Caco-2 (cell line): ENCODE results near the gene CACNA2D4. TPM values are rescaled to one million over a fixed set of nuclear protein-coding genes. Genes with fewer than 3 reads are reported as not detected.

Source experiments
- BruUV-seq: library from RNA; stranded (reverse); fragments of 400-500 nt; replicated peaks from 2 replicates; lab custom pipeline; 2021; lab: Mats Ljungman, UMichigan
- CTCF ChIA-PET: fragments of 300-600 bp; sonication (Branson Sonifier 250); formaldehyde crosslinking; loops from one replicate; lab custom pipeline; 2022; ENCODE audit warnings: antibody characterized with exemption; lab: Charles Lee
- POLR2A ChIA-PET: fragments of 300-600 bp; sonication (Branson Sonifier 250); formaldehyde crosslinking; loops from one replicate; lab custom pipeline; 2022; ENCODE audit warnings: antibody characterized with exemption; lab: Charles Lee
- DNase-seq, 2 experiments: peaks; one replicate each; pipeline versions ENCODE4 v3.0.0 to v3.0.0-alpha.2; 2020 to 2022
- H3K27me3 ChIP-seq: replicated peaks from 2 replicates; pipeline ENCODE4 v1.6.0; 2011; ENCODE audit warnings: low read length; ENCODE audit not compliant: control insufficient read depth, insufficient read depth
- H3K36me3 ChIP-seq: 2 replicates; pipeline ENCODE4 v1.5.1; 2011; ENCODE audit warnings: low read length; ENCODE audit not compliant: control insufficient read depth, insufficient read depth
- H3K4me1 ChIP-seq: fragments of 250-450 bp; sonication (Bioruptor Pico); 2 replicates; pipeline ENCODE4 v1.5.1; 2020; ENCODE audit warnings: mild to moderate bottlenecking
- H3K4me3 ChIP-seq: 2 replicates; pipeline ENCODE4 v1.5.1; 2011; ENCODE audit warnings: low read depth, mild to moderate bottlenecking, control low read depth, low read length
- H3K9me3 ChIP-seq: fragments of 250-450 bp; sonication (Bioruptor Pico); 2 replicates; pipeline ENCODE4 v1.5.1; 2020; ENCODE audit warnings: mild to moderate bottlenecking, moderate library complexity
- H3K27ac Mint-ChIP-seq: one replicate; pipeline ENCODE4 v1.8.0; 2022; ENCODE audit warnings: mixed read lengths; ENCODE audit not compliant: unreplicated experiment
- H3K27me3 Mint-ChIP-seq: one replicate; pipeline ENCODE4 v1.8.0; 2022; ENCODE audit warnings: mixed read lengths; ENCODE audit not compliant: insufficient read depth, unreplicated experiment
- H3K36me3 Mint-ChIP-seq: one replicate; pipeline ENCODE4 v1.8.0; 2022; ENCODE audit warnings: mild to moderate bottlenecking, mixed read lengths; ENCODE audit not compliant: insufficient read depth, unreplicated experiment
- H3K4me1 Mint-ChIP-seq: one replicate; pipeline ENCODE4 v1.8.0; 2022; ENCODE audit warnings: low read depth, mixed read lengths; ENCODE audit not compliant: unreplicated experiment
- H3K4me3 Mint-ChIP-seq: one replicate; pipeline ENCODE4 v1.8.0; 2022; ENCODE audit warnings: mild to moderate bottlenecking, moderate library complexity, mixed read lengths; ENCODE audit not compliant: unreplicated experiment
- H3K9me3 Mint-ChIP-seq: one replicate; pipeline ENCODE4 v1.8.0; 2022; ENCODE audit warnings: mixed read lengths; ENCODE audit not compliant: unreplicated experiment
- CTCF ChIP-seq, 2 experiments: fragments of 200-600 bp in 1 of 2; IDR thresholded peaks; 1 replicate in 1 of 2; 2 replicates in 1 of 2; pipeline versions ENCODE4 v1.5.1 to v1.8.0; 2011 to 2022; ENCODE audit warnings: antibody characterized with exemption in 1 of 2, control low read depth in 1 of 2, inconsistent platforms in 1 of 2, low read depth in 1 of 2, low read length in 1 of 2, mild to moderate bottlenecking in 1 of 2, moderate library complexity in 1 of 2; ENCODE audit not compliant: insufficient read depth in 1 of 2, severe bottlenecking in 1 of 2, unreplicated experiment in 1 of 2
- intact Hi-C: fragments of 100-400 bp; cut with micrococcal nuclease; formaldehyde crosslinking; loops from one replicate; pipeline ENCODE4 v1.10.0; 2022; ENCODE audit not compliant: unreplicated experiment
- total RNA-seq: library from RNA; stranded (reverse); gene quantifications from 2 replicates; pipeline ENCODE4 v1.2.3, GENCODE V29; 2022

The CACNA2D4 gene
- total RNA-seq, 1 experiment from 2014 or later = 2.2 TPM

GRCh38 chr12:1880153-1880845 is 38.2 kb downstream of the CACNA2D4 start:
- peak in 1 of 2 experiments; percentile 19 for DNase-seq
- H3K4me1 Mint-ChIP-seq = no peaks in the 10 kb centered on the region
- H3K9me3 Mint-ChIP-seq = no peaks in the 10 kb centered on the region
- intact Hi-C loops = no loop called here
- ChIA-PET POLR2A (no interaction called here), CTCF (no interaction called here)
- TF ChIP-seq CTCF (IDR thresholded peaks at IDR 0.05; ENCODE audit: insufficient read depth in 1 of 2, low read depth in 1 of 2, low read length in 1 of 2, severe bottlenecking in 1 of 2, unreplicated experiment in 1 of 2) = no peak
- Histone ChIP-seq H3K27me3 (no peaks in the 10 kb centered on the region), H3K36me3 (no peaks in the 10 kb centered on the region), H3K4me1 (no peaks in the 10 kb centered on the region; the same call in 1 of the 2 replicates), H3K4me3 (no peak overlapping the region), H3K9me3 (no peaks in the 10 kb centered on the region)
- H3K27me3 Mint-ChIP-seq = peaks cover 8% of the 10 kb centered on the region
- no peak overlapping the region for H3K4me3 Mint-ChIP-seq
- H3K36me3 Mint-ChIP-seq = no peaks in the 10 kb centered on the region
- BruUV-seq = no TSS peak
- H3K27ac Mint-ChIP-seq = no peak overlapping the region

- intact Hi-C loops = no loop called here
- H3K4me1 ChIP-seq = no peaks in the 10 kb centered on the region
- peak in 1 of 2 experiments; percentile 37 for DNase-seq
- ChIA-PET POLR2A (no interaction called here), CTCF (no interaction called here)
- no peak overlapping the region for H3K4me3 ChIP-seq
- no peaks in the 10 kb centered on the region for H3K36me3 Mint-ChIP-seq
- H3K9me3 Mint-ChIP-seq = no peaks in the 10 kb centered on the region
- H3K27me3 ChIP-seq = no peaks in the 10 kb centered on the region
- no TSS peak for BruUV-seq
- TF ChIP-seq CTCF (IDR thresholded peaks at IDR 0.05; ENCODE audit: insufficient read depth in 1 of 2, low read depth in 1 of 2, low read length in 1 of 2, severe bottlenecking in 1 of 2, unreplicated experiment in 1 of 2) = no peak
- H3K36me3 ChIP-seq = no peaks in the 10 kb centered on the region
- H3K27me3 Mint-ChIP-seq = peaks cover 12% of the 10 kb centered on the region
- H3K4me3 Mint-ChIP-seq = no peak overlapping the region
- no peaks in the 10 kb centered on the region for H3K9me3 ChIP-seq
- no peaks in the 10 kb centered on the region for H3K4me1 Mint-ChIP-seq
- no peak overlapping the region for H3K27ac Mint-ChIP-seq
Measured at GRCh38 chr12:1879633-1880032, 38.8 kb downstream of the CACNA2D4 start.

GRCh38 chr12:1878695-1879094 is 39.8 kb downstream of the CACNA2D4 start:
- no peak for TF ChIP-seq CTCF (IDR thresholded peaks at IDR 0.05; ENCODE audit: insufficient read depth in 1 of 2, low read depth in 1 of 2, low read length in 1 of 2, severe bottlenecking in 1 of 2, unreplicated experiment in 1 of 2)
- H3K27me3 Mint-ChIP-seq = peaks cover 12% of the 10 kb centered on the region
- Histone ChIP-seq H3K9me3 (no peaks in the 10 kb centered on the region), H3K36me3 (no peaks in the 10 kb centered on the region), H3K4me3 (no peak overlapping the region), H3K27me3 (no peaks in the 10 kb centered on the region), H3K4me1 (no peaks in the 10 kb centered on the region)
- DNase-seq = peak in 1 of 2 experiments; percentile 24
- CTCF ChIA-PET = no interaction called here
- H3K27ac Mint-ChIP-seq = no peak overlapping the region
- intact Hi-C loops = no loop called here
- BruUV-seq = no TSS peak
- no peaks in the 10 kb centered on the region for H3K9me3 Mint-ChIP-seq
- POLR2A ChIA-PET = no interaction called here
- no peaks in the 10 kb centered on the region for H3K4me1 Mint-ChIP-seq
- H3K36me3 Mint-ChIP-seq = no peaks in the 10 kb centered on the region
- no peak overlapping the region for H3K4me3 Mint-ChIP-seq
